ENCODE results near the gene POLE. TPM values are rescaled to one million over a fixed set of nuclear protein-coding genes. Genes with fewer than 3 reads are reported as not detected.
A peak's percentile ranks its signal among the peaks of the same experiment; 100 is the strongest.

Gene POLE
- total and polyA plus RNA-seq, 9 of the 15 experiments (the other 6 are each of a cell fraction or from before 2014, with no cell fraction given) = 2.4 to 154 (median 49.6) TPM

- TF ChIP-seq, protein P1, sequence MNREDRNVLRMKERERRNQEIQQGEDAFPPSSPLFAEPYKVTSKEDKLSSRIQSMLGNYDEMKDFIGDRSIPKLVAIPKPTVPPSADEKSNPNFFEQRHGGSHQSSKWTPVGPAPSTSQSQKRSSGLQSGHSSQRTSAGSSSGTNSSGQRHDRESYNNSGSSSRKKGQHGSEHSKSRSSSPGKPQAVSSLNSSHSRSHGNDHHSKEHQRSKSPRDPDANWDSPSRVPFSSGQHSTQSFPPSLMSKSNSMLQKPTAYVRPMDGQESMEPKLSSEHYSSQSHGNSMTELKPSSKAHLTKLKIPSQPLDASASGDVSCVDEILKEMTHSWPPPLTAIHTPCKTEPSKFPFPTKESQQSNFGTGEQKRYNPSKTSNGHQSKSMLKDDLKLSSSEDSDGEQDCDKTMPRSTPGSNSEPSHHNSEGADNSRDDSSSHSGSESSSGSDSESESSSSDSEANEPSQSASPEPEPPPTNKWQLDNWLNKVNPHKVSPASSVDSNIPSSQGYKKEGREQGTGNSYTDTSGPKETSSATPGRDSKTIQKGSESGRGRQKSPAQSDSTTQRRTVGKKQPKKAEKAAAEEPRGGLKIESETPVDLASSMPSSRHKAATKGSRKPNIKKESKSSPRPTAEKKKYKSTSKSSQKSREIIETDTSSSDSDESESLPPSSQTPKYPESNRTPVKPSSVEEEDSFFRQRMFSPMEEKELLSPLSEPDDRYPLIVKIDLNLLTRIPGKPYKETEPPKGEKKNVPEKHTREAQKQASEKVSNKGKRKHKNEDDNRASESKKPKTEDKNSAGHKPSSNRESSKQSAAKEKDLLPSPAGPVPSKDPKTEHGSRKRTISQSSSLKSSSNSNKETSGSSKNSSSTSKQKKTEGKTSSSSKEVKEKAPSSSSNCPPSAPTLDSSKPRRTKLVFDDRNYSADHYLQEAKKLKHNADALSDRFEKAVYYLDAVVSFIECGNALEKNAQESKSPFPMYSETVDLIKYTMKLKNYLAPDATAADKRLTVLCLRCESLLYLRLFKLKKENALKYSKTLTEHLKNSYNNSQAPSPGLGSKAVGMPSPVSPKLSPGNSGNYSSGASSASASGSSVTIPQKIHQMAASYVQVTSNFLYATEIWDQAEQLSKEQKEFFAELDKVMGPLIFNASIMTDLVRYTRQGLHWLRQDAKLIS (CRISPR knock-in tag; IDR thresholded peaks at IDR 0.05) = peak; percentile 48; the same call in 1 of the 2 replicates
- TF ChIP-seq ATF1 (CRISPR knock-in tag; IDR thresholded peaks at IDR 0.05) = no peak
- TF ChIP-seq ATF1 (tag; IDR thresholded peaks at IDR 0.05) = peak; percentile 41
- TF ChIP-seq PTBP1 (IDR thresholded peaks at IDR 0.05; ENCODE audit: low read depth, low read length) = no peak
- TF ChIP-seq SUPT5H (IDR thresholded peaks at IDR 0.05) = peak; percentile 76
- no peak for TF ChIP-seq ZFP91 (CRISPR knock-in tag; IDR thresholded peaks at IDR 0.05)
- no peak for TF ChIP-seq ZNF184 (CRISPR knock-in tag; IDR thresholded peaks at IDR 0.05)
- peak in 1 of 2 experiments; percentile 41; a peak in 1 of 4 replicates for TF ChIP-seq SRF (CRISPR knock-in tag; IDR thresholded peaks at IDR 0.05)
- no peak for TF ChIP-seq ZNF584 (CRISPR knock-in tag; IDR thresholded peaks at IDR 0.05; ENCODE audit: low read depth)
- no peak for TF ChIP-seq MTA1 (IDR thresholded peaks at IDR 0.05; ENCODE audit: borderline replicate concordance)
- peak in 1 of 3 experiments; percentile 24; a peak in 1 of 6 replicates for TF ChIP-seq CTCF (IDR thresholded peaks at IDR 0.05 in 2 of 3, conservative IDR thresholded peaks at IDR 0.05 in 1 of 3; ENCODE audit: insufficient read depth in 2 of 3, low read depth in 1 of 3, low read length in 3 of 3)
- TF ChIP-seq TAF7 (tag; IDR thresholded peaks at IDR 0.05) = no peak
- peak; percentile 82 for TF ChIP-seq EGR1 (conservative IDR thresholded peaks at IDR 0.05)
- TF ChIP-seq JUND (IDR thresholded peaks at IDR 0.05; ENCODE audit: borderline replicate concordance, low read depth, low read length) = peak; percentile 68; the same call in 1 of the 2 replicates
- no peak; the same call in 2 of the 3 replicates for TF ChIP-seq JUND (tag; IDR thresholded peaks at IDR 0.05; ENCODE audit: borderline replicate concordance, low read depth, low read length)
- TF ChIP-seq, protein P2, sequence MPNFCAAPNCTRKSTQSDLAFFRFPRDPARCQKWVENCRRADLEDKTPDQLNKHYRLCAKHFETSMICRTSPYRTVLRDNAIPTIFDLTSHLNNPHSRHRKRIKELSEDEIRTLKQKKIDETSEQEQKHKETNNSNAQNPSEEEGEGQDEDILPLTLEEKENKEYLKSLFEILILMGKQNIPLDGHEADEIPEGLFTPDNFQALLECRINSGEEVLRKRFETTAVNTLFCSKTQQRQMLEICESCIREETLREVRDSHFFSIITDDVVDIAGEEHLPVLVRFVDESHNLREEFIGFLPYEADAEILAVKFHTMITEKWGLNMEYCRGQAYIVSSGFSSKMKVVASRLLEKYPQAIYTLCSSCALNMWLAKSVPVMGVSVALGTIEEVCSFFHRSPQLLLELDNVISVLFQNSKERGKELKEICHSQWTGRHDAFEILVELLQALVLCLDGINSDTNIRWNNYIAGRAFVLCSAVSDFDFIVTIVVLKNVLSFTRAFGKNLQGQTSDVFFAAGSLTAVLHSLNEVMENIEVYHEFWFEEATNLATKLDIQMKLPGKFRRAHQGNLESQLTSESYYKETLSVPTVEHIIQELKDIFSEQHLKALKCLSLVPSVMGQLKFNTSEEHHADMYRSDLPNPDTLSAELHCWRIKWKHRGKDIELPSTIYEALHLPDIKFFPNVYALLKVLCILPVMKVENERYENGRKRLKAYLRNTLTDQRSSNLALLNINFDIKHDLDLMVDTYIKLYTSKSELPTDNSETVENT (CRISPR knock-in tag; IDR thresholded peaks at IDR 0.05) = peak; percentile 52; the same call in 1 of the 2 replicates
- TF ChIP-seq ZNF197 (CRISPR knock-in tag; IDR thresholded peaks at IDR 0.05; ENCODE audit: low read depth) = 0 out of 2 replicates have a peak, but pooled peaks have one; percentile 59
- TF ChIP-seq CHD2 (IDR thresholded peaks at IDR 0.05; ENCODE audit: low read depth, low read length) = peak; percentile 99
These were observed at the start of gene POLE, which contains the start of gene PXMP2 (continued) for GRCh38 chr12:132687211-132688164.
